Measurements from ENCODE around the gene OR52K2.
"Not testable (repeated sequence)": the region's sequence is repeated elsewhere in the genome, so short reads cannot be mapped to it uniquely, and the experiment has no call there.

Gene OR52K2

GRCh38 chr11:4480577-4481239 is 31.6 kb downstream of the OR52K2 start:
- DNase-seq (ENCODE audit: low spot score) = no peak

GRCh38 chr11:4481240-4481582 is 32.1 kb downstream of the OR52K2 start:
- no peak for DNase-seq (ENCODE audit: low spot score)

- DNase-seq (ENCODE audit: low spot score) = no peak
Measured at GRCh38 chr11:4482445-4482844, 33.4 kb downstream of the OR52K2 start, which contains the start of gene OR52K1. Gene OR52K1, plus strand, starts transcription at chr11:4482646. Its CDS starts 6,255 bp downstream, at chr11:4488901.

- DNase-seq (ENCODE audit: low spot score) = no peak
Measured at GRCh38 chr11:4484310-4484709, 35.2 kb downstream of the OR52K2 start.

GRCh38 chr11:4491405-4491804 is 42.3 kb downstream of the OR52K2 start:
- not testable (repeated sequence) for DNase-seq (ENCODE audit: low spot score)

GRCh38 chr11:4491878-4492606 is 42.9 kb downstream of the OR52K2 start:
- no peak for DNase-seq (ENCODE audit: low spot score)

- no peak for DNase-seq (ENCODE audit: low spot score)
Measured at GRCh38 chr11:4493480-4493818, 44.4 kb downstream of the OR52K2 start.

- no peak for DNase-seq (ENCODE audit: low spot score)
Measured at GRCh38 chr11:4495487-4495886, 46.4 kb downstream of the OR52K2 start.

- DNase-seq (ENCODE audit: low spot score) = no peak
Measured at GRCh38 chr11:4495986-4496385, 46.9 kb downstream of the OR52K2 start.

- DNase-seq (ENCODE audit: low spot score) = no peak
Measured at GRCh38 chr11:4496557-4497248, 47.6 kb downstream of the OR52K2 start.
